GM19468 (cell line): Measurements from ENCODE around the gene MRTFA.
"Not testable (repeated sequence)": the region's sequence is repeated elsewhere in the genome, so short reads cannot be mapped to it uniquely, and the experiment has no call there.

Experiments
- ATAC-seq: cut with Tn5 transposase; IDR thresholded peaks from one replicate; pipeline ENCODE4 v1.9.1; 2021; ENCODE audit warnings: mild to moderate bottlenecking, moderate library complexity, moderate number of reproducible peaks; ENCODE audit not compliant: unreplicated experiment; ENCODE audit errors: extremely low read depth

Gene MRTFA

GRCh38 chr22:40567626-40568328 lies 68.7 kb downstream of the MRTFA start:
- ATAC-seq: no peak

- no peak for ATAC-seq
These were observed 69.4 kb downstream of the MRTFA start for GRCh38 chr22:40567106-40567505.

GRCh38 chr22:40560994-40561515 lies 75.5 kb downstream of the MRTFA start:
- no peak for ATAC-seq

- ATAC-seq: no peak
These were observed 76.0 kb downstream of the MRTFA start for GRCh38 chr22:40560551-40560950.

GRCh38 chr22:40557972-40558371 lies 78.5 kb downstream of the MRTFA start:
- ATAC-seq: no peak

GRCh38 chr22:40556641-40557040 lies 79.9 kb downstream of the MRTFA start:
- ATAC-seq: no peak

GRCh38 chr22:40554023-40554422 lies 82.5 kb downstream of the MRTFA start:
- not testable (repeated sequence) for ATAC-seq

GRCh38 chr22:40553014-40553554 lies 83.4 kb downstream of the MRTFA start:
- no peak for ATAC-seq

GRCh38 chr22:40552070-40552469 lies 84.4 kb downstream of the MRTFA start:
- no peak for ATAC-seq

- no peak for ATAC-seq
These were observed 88.8 kb downstream of the MRTFA start for GRCh38 chr22:40547729-40548143.

GRCh38 chr22:40544758-40545157 lies 91.8 kb downstream of the MRTFA start:
- ATAC-seq: no peak

GRCh38 chr22:40542821-40543540 lies 93.5 kb downstream of the MRTFA start:
- ATAC-seq: no peak

GRCh38 chr22:40541300-40541699 lies 95.2 kb downstream of the MRTFA start:
- no peak for ATAC-seq

GRCh38 chr22:40540265-40540664 lies 96.3 kb downstream of the MRTFA start:
- no peak for ATAC-seq

GRCh38 chr22:40536149-40536548 lies 100.4 kb downstream of the MRTFA start:
- not testable (repeated sequence) for ATAC-seq

GRCh38 chr22:40535642-40536041 lies 100.9 kb downstream of the MRTFA start:
- ATAC-seq: no peak

- no peak for ATAC-seq
These were observed 101.4 kb downstream of the MRTFA start for GRCh38 chr22:40535189-40535512.

GRCh38 chr22:40534379-40535188 lies 101.9 kb downstream of the MRTFA start:
- ATAC-seq: no peak

GRCh38 chr22:40533712-40534378 lies 102.7 kb downstream of the MRTFA start:
- ATAC-seq: peak; percentile 35
